Liver (tissue), 3 donors: ENCODE data around the gene TUBGCP2.

Experiments
- SP1 ChIP-seq: IDR thresholded peaks from 2 replicates; pipeline ENCODE4 v1.6.1; 2018; ENCODE audit warnings: antibody characterized with exemption, mild to moderate bottlenecking
- TAF1 ChIP-seq: conservative IDR thresholded peaks from 2 replicates; pipeline ENCODE4 v1.6.1; 2016; ENCODE audit warnings: antibody characterized with exemption, mild to moderate bottlenecking
- TF ChIP-seq, protein P1 (sequence below): fragments of 150-350 bp; IDR thresholded peaks from 2 replicates; pipeline ENCODE4 v1.5.1; 2017; ENCODE audit warnings: improper control_type of control experiment, low read depth, low read length; ENCODE audit not compliant: missing input control
- donor health status: healthy.
- donor health status: healthy.

DNA sequence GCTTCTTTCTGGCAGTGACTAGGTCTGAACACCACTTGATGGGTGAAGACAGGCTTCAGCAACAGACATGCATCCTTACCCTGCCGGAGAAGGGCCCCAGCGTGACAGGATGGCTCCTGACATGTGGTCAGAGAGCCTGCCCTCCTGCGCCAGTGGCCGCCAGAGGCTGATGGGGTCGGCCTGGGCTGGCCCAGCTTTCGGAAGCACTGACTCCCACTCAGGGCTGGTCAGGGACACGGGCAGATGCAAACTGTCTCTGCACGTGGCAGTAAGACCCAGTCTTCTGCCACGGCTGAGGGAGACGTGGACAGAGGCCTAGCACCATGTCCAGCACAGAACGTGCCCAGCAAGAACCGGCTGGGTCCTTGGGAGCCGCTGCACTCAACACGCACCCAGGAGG is 10.2 kb downstream of the TUBGCP2 start:
- TF ChIP-seq TAF1: no peak
- TF ChIP-seq, protein P1, sequence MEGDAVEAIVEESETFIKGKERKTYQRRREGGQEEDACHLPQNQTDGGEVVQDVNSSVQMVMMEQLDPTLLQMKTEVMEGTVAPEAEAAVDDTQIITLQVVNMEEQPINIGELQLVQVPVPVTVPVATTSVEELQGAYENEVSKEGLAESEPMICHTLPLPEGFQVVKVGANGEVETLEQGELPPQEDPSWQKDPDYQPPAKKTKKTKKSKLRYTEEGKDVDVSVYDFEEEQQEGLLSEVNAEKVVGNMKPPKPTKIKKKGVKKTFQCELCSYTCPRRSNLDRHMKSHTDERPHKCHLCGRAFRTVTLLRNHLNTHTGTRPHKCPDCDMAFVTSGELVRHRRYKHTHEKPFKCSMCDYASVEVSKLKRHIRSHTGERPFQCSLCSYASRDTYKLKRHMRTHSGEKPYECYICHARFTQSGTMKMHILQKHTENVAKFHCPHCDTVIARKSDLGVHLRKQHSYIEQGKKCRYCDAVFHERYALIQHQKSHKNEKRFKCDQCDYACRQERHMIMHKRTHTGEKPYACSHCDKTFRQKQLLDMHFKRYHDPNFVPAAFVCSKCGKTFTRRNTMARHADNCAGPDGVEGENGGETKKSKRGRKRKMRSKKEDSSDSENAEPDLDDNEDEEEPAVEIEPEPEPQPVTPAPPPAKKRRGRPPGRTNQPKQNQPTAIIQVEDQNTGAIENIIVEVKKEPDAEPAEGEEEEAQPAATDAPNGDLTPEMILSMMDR: no peak
- TF ChIP-seq SP1: no peak
